GM12864 (cell line): ENCODE measurements around the gene SUSD4.
"Not testable (repeated sequence)": the region's sequence is repeated elsewhere in the genome, so short reads cannot be mapped to it uniquely, and the experiment has no call there.

Experiments used
- DNase-seq: peaks from one replicate; pipeline ENCODE4 v3.0.0-alpha.2; 2011; ENCODE audit warnings: low read depth
- H3K4me3 ChIP-seq: 2 replicates; pipeline ENCODE4 v1.5.1; 2011; ENCODE audit warnings: mild to moderate bottlenecking, low read depth, low read length, control low read depth
- CTCF ChIP-seq: IDR thresholded peaks from 2 replicates; pipeline ENCODE4 v1.5.1; 2011; ENCODE audit warnings: low read depth, mild to moderate bottlenecking, moderate library complexity, low read length, control low read depth, inconsistent platforms; ENCODE audit errors: missing control alignments

SUSD4 gene

DNA sequence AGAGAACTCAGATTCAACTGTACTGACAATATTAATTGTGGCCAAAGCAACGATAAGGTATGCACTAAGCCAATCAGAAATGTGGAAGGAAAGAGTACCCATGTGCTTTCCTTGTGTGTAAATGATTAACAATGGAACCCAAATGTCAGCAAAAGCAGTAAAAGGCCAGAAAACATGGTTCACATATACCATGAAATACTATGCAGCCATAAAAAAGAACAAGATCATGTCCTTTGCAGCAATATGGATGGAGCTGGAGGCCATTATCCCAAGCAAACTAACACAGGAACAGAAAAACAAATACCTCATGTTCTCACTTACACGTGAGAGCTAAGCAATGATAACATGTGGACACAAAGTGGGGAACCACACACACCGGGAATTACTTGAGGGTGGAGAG is 78.5 kb downstream of the SUSD4 start:
- no peak overlapping the region for H3K4me3 ChIP-seq
- no peak for TF ChIP-seq CTCF
- DNase-seq = no peak

GRCh38 chr1:223283697-223284096 is 80.3 kb downstream of the SUSD4 start:
- DNase-seq, H3K4me3 ChIP-seq: not testable (repeated sequence)

DNA sequence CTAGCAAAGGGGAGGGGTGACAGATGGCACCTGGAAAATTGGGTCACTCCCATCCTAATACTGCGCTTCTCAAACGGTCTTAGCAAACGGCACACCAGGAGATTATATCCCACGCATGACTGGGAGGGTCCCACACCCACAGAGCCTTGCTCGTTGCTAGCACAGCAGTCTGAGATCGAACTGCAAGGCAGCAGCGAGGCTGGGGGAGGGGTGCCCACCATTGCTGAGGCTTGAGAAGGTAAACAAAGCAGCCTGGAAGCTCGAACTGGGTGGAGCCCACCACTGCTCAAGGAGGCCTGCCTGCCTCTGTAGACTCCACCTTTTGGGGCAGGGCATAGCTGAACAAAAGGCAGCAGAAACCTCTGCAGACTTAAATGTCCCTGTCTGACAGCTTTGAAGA is 85.7 kb downstream of the SUSD4 start:
- H3K4me3 ChIP-seq, DNase-seq: not testable (repeated sequence)

DNA sequence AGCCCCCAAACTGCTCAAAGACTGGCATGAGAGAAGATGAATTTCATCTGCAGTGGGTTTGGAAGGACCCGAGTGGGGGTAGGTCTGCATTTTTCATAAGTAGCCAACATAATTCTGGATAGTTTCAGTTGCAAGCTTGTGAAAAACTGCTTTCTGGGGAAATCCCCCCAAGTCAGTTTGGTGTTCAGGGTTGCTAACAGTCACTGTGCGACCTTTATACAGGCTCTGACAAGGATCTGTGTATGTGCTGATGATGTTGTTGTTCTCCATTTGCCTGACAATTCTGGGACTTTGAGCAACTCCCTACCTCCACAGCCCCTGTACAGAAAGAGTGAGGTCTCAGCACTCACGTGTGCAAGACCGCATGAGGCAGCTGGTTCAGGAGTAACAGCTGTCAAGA is 87.9 kb downstream of the SUSD4 start:
- H3K4me3 ChIP-seq = no peak overlapping the region
- TF ChIP-seq CTCF = no peak
- no peak for DNase-seq

DNA sequence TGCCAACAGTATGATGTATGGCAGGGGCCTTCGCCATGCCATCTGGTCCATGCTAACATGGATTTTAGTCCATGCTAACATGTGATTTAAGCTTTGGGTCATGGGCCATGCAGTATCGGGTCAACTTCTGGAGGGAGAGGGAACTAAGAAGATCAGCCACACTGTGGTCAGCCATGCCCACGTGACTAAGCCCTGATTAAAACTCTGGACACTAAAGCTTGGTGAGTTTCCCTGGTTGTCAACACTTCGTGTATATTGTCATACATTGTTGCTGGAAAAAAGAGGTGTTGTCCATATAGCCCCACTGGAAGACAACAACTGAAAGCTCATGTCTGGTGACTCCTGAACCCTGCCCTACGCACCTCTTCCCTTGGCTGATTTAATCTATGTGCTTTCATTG is 90.5 kb downstream of the SUSD4 start:
- no peak for TF ChIP-seq CTCF
- DNase-seq = no peak
- H3K4me3 ChIP-seq = no peak overlapping the region

DNA sequence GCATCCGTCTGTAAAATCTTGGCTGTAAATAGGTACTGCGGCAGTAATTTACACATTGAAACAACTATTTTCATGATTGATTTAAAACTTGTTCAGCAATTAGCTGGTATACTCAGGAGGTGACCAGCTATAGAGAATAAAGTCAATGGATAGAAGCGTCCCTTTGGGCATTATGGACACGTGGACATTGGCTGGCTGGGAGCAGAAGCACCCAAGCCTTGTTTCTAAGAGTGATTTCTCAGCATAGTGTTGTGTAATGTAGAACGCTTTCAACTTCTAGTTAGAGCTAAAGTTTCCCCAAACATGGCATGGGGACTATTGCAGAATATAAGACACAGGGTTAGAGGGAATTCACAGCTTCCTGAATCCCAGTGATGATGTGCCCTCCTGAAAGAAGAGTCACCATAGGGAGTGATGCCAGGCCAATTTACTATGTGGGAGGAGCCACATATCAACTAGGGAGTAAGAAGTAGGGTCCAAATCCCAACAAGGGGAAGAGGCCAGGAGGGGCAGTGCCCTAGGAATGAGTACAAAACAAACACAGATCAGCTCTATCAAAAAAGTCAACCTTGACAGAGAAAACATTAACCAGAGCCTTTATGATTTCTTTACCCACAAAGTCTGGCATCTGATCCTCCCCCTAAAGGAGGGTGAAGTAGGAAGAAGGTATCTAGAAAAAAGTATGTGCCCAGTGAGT is 92.7 kb downstream of the SUSD4 start:
- no peak for TF ChIP-seq CTCF
- H3K4me3 ChIP-seq = no peak overlapping the region
- no peak for DNase-seq

GRCh38 chr1:223270155-223270554 is 93.8 kb downstream of the SUSD4 start:
- no peak overlapping the region for H3K4me3 ChIP-seq
- no peak for TF ChIP-seq CTCF
- no peak for DNase-seq

DNA sequence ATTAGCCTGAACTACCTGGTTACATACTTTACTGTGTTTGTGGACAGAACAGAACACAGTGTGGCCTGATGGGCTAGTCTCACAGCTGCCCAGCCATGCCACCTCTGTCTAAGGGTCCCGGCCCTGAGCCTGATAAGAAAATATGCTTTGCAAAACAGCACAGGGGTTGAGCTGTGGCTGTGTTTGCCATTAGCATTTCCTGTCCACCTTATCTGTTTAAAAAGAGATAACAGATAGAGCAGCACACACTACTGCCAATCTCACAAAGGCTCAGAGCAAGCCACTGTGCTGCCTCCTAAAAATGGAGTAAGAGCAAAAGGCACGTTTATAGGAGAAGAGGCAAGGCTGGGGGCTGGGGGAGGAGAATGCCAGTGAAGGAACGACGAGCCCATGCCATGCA is 95.0 kb downstream of the SUSD4 start:
- no peak overlapping the region for H3K4me3 ChIP-seq
- TF ChIP-seq CTCF = no peak
- no peak for DNase-seq
